Activated naive CD8-positive, alpha-beta T cell treated with anti-CD3 and anti-CD28 coated beads, Interleukin-2, amount 50 U/mL, for 16 hours (primary cell): ENCODE data around the gene CLCN4.

Source experiments
- DNase-seq: peaks from one replicate; pipeline ENCODE4 v3.0.0-alpha.2; 2020; ENCODE audit warnings: low read depth, low spot score

CLCN4 gene

GRCh38 chrX:10195947-10196346, 39.2 kb downstream of the CLCN4 start:
- no peak for DNase-seq

- no peak for DNase-seq
Observed at GRCh38 chrX:10197279-10198210, 40.8 kb downstream of the CLCN4 start.

- no peak for DNase-seq
Observed at GRCh38 chrX:10198254-10198653, 41.5 kb downstream of the CLCN4 start.

GRCh38 chrX:10199212-10199611, 42.4 kb downstream of the CLCN4 start:
- no peak for DNase-seq

- no peak for DNase-seq
Observed at GRCh38 chrX:10203617-10204016, 46.8 kb downstream of the CLCN4 start.

GRCh38 chrX:10206317-10206716, 49.5 kb downstream of the CLCN4 start:
- no peak for DNase-seq

- DNase-seq: no peak
Observed at GRCh38 chrX:10208281-10208856, 51.6 kb downstream of the CLCN4 start.

- no peak for DNase-seq
Observed at GRCh38 chrX:10208953-10209352, 52.2 kb downstream of the CLCN4 start.

GRCh38 chrX:10212395-10212794, 55.6 kb downstream of the CLCN4 start:
- DNase-seq: no peak

GRCh38 chrX:10213716-10214115, 56.9 kb downstream of the CLCN4 start:
- DNase-seq: no peak

GRCh38 chrX:10216208-10216607, 59.4 kb downstream of the CLCN4 start:
- DNase-seq: no peak

- no peak for DNase-seq
Observed at GRCh38 chrX:10217198-10217597, 60.4 kb downstream of the CLCN4 start.

GRCh38 chrX:10221651-10222050, 64.9 kb downstream of the CLCN4 start:
- no peak for DNase-seq

GRCh38 chrX:10223276-10223675, 66.5 kb downstream of the CLCN4 start:
- no peak for DNase-seq

GRCh38 chrX:10223781-10224180, 67.0 kb downstream of the CLCN4 start:
- DNase-seq: no peak

- DNase-seq: no peak
Observed at GRCh38 chrX:10230222-10230621, 73.4 kb downstream of the CLCN4 start.

GRCh38 chrX:10231461-10231860, 74.7 kb downstream of the CLCN4 start:
- DNase-seq: no peak

GRCh38 chrX:10233173-10233572, 76.4 kb downstream of the CLCN4 start:
- no peak for DNase-seq

GRCh38 chrX:10233696-10234095, 76.9 kb downstream of the CLCN4 start:
- no peak for DNase-seq

GRCh38 chrX:10235851-10236250, 79.1 kb downstream of the CLCN4 start:
- DNase-seq: no peak

GRCh38 chrX:10237241-10237640, 80.5 kb downstream of the CLCN4 start:
- no peak for DNase-seq

GRCh38 chrX:10239611-10240064, 82.9 kb downstream of the CLCN4 start:
- no peak for DNase-seq

- DNase-seq: no peak
Observed at GRCh38 chrX:10240918-10241317, 84.1 kb downstream of the CLCN4 start.
